ENCODE data around the gene DPT.

The DPT gene

GRCh38 chr1:168735974-168736373 is 7.0 kb upstream of the DPT start:
- DNase-seq (ENCODE audit: low read depth), result no peak

DNA sequence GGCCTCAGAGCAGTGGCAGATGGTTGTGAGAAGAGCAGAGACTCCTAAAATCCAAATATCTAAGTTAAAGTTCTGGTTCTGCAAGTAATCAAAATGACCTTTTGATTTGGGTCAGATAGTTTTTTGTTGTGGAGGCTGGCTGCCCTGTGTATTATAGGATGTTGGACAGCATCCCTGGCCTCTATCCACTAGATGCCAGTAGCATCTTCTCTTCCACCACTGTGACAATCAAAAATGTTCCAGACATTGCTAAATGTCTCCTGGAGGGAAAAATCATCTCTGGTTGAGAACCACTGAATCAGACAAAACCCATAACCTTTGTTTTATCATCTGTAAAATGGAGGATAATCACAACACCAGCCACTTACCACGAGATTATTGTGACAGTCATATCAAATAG is 5.9 kb upstream of the DPT start:
- no peak for DNase-seq (ENCODE audit: low read depth)

GRCh38 chr1:168734271-168734670 is 5.3 kb upstream of the DPT start:
- DNase-seq (ENCODE audit: low read depth), result no peak

DNA sequence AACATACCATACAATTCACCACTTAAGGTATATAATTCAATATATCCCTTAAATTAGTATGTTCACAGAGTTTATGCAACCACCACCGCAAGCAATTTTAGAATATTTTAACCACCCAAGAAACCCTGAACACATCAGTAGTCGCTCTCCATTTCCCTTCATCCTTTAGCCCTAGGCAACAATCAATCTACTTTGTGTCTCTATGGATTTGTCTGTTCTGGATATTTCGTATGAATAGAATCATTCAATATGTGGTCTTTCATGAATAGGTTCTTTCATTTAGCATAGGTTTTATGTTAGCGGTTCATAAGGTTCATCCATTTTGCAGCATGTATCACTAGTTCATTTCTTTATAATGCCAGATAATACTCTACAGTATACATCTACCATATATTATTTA is 4.2 kb upstream of the DPT start:
- no peak for DNase-seq (ENCODE audit: low read depth)

- no peak for DNase-seq (ENCODE audit: low read depth)
These were observed 3.7 kb upstream of the DPT start for GRCh38 chr1:168732736-168733135.

DNA sequence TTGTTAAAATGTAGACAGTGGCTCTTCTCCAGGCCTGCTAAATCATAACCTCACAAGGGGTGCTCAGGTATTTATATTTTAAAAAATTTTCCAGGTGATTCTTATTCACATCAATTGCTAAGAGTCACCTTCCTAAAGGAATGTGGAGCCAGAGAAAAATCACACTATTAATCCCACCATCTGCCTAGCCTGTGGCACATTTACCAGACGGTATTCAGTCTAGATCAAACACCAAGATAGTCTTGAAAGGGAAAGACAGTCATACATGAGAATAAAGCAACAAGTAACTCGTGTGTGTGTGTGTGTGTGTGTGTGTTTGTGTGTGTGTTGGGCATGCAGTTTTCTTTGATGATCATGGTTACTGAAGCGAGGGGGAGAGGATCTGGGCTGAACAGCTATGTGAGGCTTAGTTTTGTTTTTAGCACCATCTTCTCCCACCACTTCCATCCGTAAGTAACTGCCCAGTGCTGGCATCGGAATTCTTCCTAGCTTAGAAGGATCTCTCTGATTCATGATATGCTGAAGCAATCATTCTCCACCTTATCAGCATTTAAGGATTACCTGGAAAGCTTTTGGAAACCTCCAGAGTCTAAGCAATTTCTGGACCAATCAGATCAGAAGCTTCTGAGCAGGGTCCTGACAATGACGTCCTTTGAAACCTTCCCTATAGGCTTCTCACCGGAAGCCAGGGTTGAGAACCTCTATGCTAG is 2.4 kb upstream of the DPT start:
- DNase-seq (ENCODE audit: low read depth), result no peak

DNA sequence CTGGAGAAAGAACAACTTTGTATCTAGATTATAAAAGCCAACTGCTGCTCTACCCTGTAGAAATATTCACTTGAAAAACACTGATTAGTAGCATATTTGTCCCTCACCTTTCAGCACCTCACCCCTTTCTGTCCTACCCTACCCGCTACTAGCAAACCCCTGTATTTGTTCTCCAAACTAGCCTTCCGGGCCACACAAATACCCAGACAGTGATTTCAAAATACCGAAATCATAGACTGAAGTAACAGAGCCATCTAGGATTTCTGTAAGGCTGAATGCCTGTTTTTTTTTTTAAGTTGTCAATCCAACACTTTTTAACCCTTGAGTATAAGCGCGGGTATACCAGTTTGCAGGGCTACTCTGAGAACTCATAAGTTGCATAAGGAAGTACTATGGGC is 398 bp upstream of the DPT start:
- DNase-seq (ENCODE audit: low read depth), result no peak

GRCh38 chr1:168726719-168727118 is 2.3 kb downstream of the DPT start:
- DNase-seq (ENCODE audit: low read depth), result no peak

GRCh38 chr1:168726281-168726680 is 2.7 kb downstream of the DPT start:
- no peak for DNase-seq (ENCODE audit: low read depth)

DNA sequence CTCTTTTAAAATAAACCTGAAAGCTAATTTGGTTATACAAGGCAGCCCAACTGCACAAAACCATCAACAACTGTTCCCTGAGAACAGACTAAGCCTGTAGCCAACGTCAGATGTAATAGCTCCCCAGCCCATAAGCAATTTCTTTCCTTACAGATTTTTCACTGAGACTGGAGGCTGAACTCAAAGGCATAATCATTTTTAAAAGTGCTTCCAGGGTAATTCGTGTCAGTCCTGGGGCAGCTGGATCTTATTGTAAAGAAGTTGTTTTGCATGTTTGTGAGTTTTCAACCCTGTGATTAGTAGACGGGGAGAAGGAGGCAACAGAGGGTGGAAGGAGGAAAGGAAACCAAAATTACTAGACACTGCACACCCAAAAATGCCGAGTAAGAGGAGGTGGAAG is 3.2 kb downstream of the DPT start:
- no peak for DNase-seq (ENCODE audit: low read depth)

- DNase-seq (ENCODE audit: low read depth), result no peak
These were observed 3.9 kb downstream of the DPT start for GRCh38 chr1:168725060-168725459.

DNA sequence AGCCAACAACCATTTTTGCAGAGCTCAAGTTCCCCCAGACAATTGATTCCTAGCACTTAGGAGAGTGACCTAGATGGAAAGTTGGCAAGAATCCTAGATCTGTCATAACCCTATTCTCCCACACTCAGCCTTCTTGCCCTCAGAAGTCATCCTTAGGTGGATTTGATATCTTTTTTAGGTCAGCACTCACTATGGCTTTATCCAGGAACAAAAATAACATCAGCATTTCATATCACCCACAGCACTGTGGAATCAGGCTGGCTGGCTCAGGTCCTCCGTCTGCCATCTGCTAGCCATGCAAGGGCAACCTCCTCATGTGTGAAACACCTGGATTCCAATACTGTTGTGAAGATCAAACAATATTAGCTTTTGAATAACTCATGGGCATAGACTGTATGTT is 6.0 kb downstream of the DPT start:
- DNase-seq (ENCODE audit: low read depth), result no peak

DNA sequence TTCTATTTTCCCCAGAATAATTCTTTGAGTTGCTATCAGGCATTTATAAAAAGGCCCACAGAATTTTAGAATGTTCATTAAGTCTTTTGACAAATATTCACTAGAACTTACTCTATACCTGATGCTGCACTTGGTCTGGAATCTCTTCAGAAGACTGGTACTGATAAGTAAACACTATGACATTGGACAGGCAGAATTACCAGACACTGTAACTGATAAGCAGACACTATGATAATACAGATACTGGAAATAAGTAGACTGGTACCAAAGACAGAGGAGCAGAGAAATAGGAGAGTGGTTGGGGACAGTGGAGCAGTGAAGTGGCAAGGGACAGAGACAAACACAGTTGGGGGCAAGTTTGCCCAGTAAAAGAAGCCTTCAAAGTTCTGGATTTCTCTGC is 8.2 kb downstream of the DPT start:
- no peak for DNase-seq (ENCODE audit: low read depth)

GRCh38 chr1:168719306-168720111 is 9.5 kb downstream of the DPT start:
- no peak for DNase-seq (ENCODE audit: low read depth)

GRCh38 chr1:168717906-168718891 is 10.8 kb downstream of the DPT start:
- DNase-seq (ENCODE audit: low read depth), result no peak

DNA sequence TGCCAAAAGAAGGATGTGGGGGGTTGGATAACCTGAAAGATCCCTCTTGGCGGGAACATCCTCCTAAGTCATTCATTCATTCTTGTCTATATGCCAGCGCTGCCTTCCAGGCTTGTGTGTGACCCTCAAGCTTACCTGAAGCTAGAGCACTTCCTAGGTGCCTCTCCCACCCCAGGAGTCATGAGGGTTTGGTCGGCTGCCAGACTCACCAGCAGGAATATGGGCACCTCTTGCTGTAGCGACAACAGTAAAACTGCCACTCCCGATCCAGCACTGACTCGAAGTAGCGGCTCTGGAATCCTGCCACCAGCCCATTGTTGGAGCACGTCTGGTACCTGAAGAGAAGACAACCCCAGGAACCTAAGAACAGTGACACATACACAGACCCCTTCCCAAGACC is 15.0 kb downstream of the DPT start:
- DNase-seq (ENCODE audit: low read depth), result no peak

- DNase-seq (ENCODE audit: low read depth), result no peak
These were observed 19.3 kb downstream of the DPT start for GRCh38 chr1:168709405-168710363.

DNA sequence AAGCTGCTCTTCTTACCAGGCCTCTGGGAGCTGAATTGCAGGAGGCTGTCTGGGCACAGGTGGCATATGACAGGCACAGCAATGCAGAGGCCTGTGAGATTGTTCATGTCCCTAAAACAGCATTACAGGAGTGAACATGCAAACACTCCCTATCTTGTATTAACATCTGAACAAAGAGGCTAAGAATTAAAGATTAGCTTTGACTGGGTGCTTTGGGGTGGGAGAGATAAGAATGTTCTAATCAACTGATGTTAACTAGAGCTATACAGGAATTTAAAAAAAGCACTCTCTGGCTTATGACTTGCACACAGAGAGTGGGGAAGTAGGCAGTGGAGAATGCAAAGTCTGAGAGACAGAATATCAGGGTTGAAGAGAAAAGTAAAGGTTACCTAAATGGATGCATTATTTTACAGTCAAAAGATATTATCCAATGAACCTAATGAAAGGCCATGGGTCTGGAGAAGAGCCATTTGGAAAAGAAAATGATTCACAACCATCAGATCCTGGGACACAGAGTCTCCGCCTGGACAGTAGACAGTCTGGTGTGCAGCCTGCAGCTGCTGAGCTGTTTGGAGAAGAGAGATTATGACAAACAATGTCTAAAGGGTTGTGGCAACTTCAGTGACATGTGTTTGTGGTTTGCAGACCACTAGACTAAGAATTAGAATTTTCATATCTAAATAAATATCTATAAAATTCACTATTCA is 20.2 kb downstream of the DPT start:
- DNase-seq (ENCODE audit: low read depth), result no peak

- DNase-seq (ENCODE audit: low read depth), result no peak
These were observed 22.5 kb downstream of the DPT start for GRCh38 chr1:168706391-168706992.

- DNase-seq (ENCODE audit: low read depth), result no peak
These were observed 28.3 kb downstream of the DPT start for GRCh38 chr1:168700575-168701268.
